Smooth muscle cell (in vitro differentiated cells): ENCODE results near the gene RSPH4A. TPM values are rescaled to one million over a fixed set of nuclear protein-coding genes. Genes with fewer than 3 reads are reported as not detected.

ENCODE experiments used
- DNase-seq: peaks from one replicate; lab custom pipeline; 2025; ENCODE audit not compliant: unreplicated experiment; lab: John Stamatoyannopoulos, UW
- H2AFZ ChIP-seq: fragments of 200-600 bp; sonication (generic); 2 replicates; pipeline ENCODE4 v1.6.0; 2016; ENCODE audit warnings: antibody characterized with exemption, low read depth, mild to moderate bottlenecking
- H3F3A ChIP-seq: fragments of 200-600 bp; sonication (generic); 2 replicates; pipeline ENCODE4 v1.6.0; 2017; ENCODE audit warnings: antibody characterized with exemption, low read depth
- H3K27ac ChIP-seq: fragments of 200-600 bp; sonication (generic); 2 replicates; pipeline ENCODE4 v1.5.1; 2016; ENCODE audit warnings: low read depth, mild to moderate bottlenecking
- H3K27me3 ChIP-seq: fragments of 200-600 bp; sonication (generic); 2 replicates; pipeline ENCODE4 v1.6.1; 2016; ENCODE audit warnings: low read depth, mild to moderate bottlenecking
- H3K36me3 ChIP-seq: fragments of 200-600 bp; sonication (generic); 2 replicates; pipeline ENCODE4 v1.5.1; 2016; ENCODE audit warnings: low read depth
- H3K4me1 ChIP-seq: fragments of 200-600 bp; sonication (generic); 2 replicates; pipeline ENCODE4 v1.5.1; 2016; ENCODE audit warnings: low read depth
- H3K4me2 ChIP-seq: fragments of 200-600 bp; sonication (generic); 2 replicates; pipeline ENCODE4 v1.6.0; 2016; ENCODE audit warnings: mild to moderate bottlenecking
- H3K4me3 ChIP-seq: fragments of 200-600 bp; sonication (generic); 2 replicates; pipeline ENCODE4 v1.5.1; 2016; ENCODE audit warnings: mild to moderate bottlenecking
- H3K79me2 ChIP-seq: fragments of 200-600 bp; sonication (generic); 2 replicates; pipeline ENCODE4 v1.6.0; 2016; ENCODE audit warnings: low read depth, mild to moderate bottlenecking
- H3K9ac ChIP-seq: fragments of 200-600 bp; sonication (generic); 2 replicates; pipeline ENCODE4 v1.6.0; 2016; ENCODE audit warnings: low read depth
- H3K9me3 ChIP-seq: fragments of 200-600 bp; sonication (generic); replicated peaks from 2 replicates; pipeline ENCODE4 v1.5.1; 2016; ENCODE audit warnings: low read depth
- H4K20me1 ChIP-seq: fragments of 200-600 bp; sonication (generic); 2 replicates; pipeline ENCODE4 v1.6.0; 2016; ENCODE audit warnings: low read depth
- CTCF ChIP-seq: fragments of 200-600 bp; sonication (generic); IDR thresholded peaks from 2 replicates; pipeline ENCODE4 v1.5.1; 2017; ENCODE audit warnings: borderline replicate concordance, mild to moderate bottlenecking, antibody characterized with exemption; ENCODE audit not compliant: insufficient read depth, poor library complexity, severe bottlenecking
- WGBS: methylation state at CpG from one replicate; pipeline ENCODE4 v1.1.7; 2016; ENCODE audit warnings: low lambda C conversion rate; 5-methylcytosine and 5-hydroxymethylcytosine counted together
- polyA plus RNA-seq: library from polyadenylated mRNA; unstranded; fragments of >200 nt; fragmentation: Nextera tagmentation; extraction: Ambion mirVana; gene quantifications from 2 replicates; pipeline ENCODE4 v1.2.1, GENCODE V29; 2016
- total RNA-seq: library from RNA; depleted of rRNA; stranded (reverse); fragments of >200 nt; gene quantifications from 2 replicates; pipeline ENCODE4 v1.2.3, GENCODE V29; 2014

Gene RSPH4A
- total and polyA plus RNA-seq, 2 experiments from 2014 or later, result 0.22 TPM; not detected in 1

DNA sequence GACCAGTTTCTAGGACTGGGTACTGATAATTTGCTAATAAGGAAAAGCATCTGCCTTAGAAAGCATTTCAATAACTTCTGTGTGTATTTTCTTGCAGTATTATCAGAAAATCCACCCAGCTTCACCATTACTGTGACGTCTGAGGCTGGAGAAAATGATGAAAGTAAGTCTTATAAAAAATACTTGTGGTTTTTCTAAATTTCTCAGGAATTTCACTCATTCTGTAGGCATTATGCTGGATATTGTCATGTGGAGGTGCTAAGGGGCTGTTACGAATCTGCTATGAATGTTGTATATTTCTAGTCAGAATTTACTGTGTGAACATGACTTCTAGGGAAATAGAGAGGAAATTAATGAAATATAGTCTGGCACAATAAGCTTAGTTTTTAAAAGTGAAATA, 36.1 kb upstream of the RSPH4A start:
- Histone ChIP-seq H3K9ac (no peak overlapping the region), H3K27ac (peak overlapping the region; percentile 71), H3K4me1 (no peaks in the 10 kb centered on the region), H2AFZ (no peak overlapping the region), H3K79me2 (peaks cover 91% of the 10 kb centered on the region), H3K4me3 (no peak overlapping the region), H3K27me3 (no peaks in the 10 kb centered on the region), H3K36me3 (peaks cover 21% of the 10 kb centered on the region), H3K4me2 (peak overlapping the region; percentile 39), H3F3A (no peaks in the 10 kb centered on the region), H3K9me3 (no peaks in the 10 kb centered on the region), H4K20me1 (peaks cover 62% of the 10 kb centered on the region)
- TF ChIP-seq CTCF, result no peak
- no peak for DNase-seq
- 37% methylated on average over 2 of the region's 2 CpGs for WGBS

DNA sequence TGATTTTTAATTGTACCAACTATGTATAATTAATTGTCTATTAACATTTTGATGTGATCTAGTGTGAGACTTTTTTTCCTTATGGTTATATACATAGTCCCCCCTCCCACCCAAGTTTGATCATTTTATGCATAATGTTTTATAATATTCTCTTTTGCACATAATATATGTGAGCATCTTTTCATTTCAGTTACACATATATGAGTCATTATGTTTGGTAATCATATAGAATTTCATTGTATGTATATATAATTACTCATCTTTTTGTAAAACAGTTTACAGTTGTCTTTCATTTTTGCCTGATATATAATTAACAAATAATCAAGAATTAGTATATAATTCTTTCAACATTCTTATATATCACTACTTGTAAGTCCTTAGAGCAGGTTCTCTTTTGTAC, 30.0 kb upstream of the RSPH4A start:
- Histone ChIP-seq H4K20me1 (peaks cover 35% of the 10 kb centered on the region), H3K27me3 (no peaks in the 10 kb centered on the region), H3K4me3 (no peak overlapping the region), H3K9me3 (no peaks in the 10 kb centered on the region), H3K4me2 (no peak overlapping the region), H2AFZ (no peak overlapping the region), H3K27ac (no peak overlapping the region), H3K36me3 (peaks cover 40% of the 10 kb centered on the region), H3F3A (no peaks in the 10 kb centered on the region), H3K4me1 (no peaks in the 10 kb centered on the region), H3K9ac (no peak overlapping the region), H3K79me2 (peaks cover 50% of the 10 kb centered on the region)
- DNase-seq, result no peak
- TF ChIP-seq CTCF, result no peak

DNA sequence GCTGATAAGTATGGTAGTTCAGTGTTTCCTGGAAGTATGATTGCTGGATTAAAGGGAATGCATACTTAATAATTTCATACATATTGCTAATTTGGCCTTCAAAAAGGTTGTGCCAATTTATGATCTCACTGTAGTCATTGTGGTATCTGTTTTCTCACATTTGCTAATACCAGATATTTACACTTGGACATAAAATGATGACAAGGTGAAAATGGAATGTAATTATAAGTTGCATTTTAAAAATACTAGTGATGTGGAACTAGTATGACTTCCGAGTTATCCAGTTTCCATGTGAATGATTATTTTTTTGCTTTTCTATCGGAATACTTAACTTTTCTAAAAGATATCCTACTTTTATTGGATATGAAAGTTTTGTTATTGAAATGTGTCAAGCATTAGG, 29.5 kb upstream of the RSPH4A start:
- no peak overlapping the region for H3K4me2 ChIP-seq
- no peaks in the 10 kb centered on the region for H3F3A ChIP-seq
- H3K36me3 ChIP-seq, result peaks cover 42% of the 10 kb centered on the region
- no peak overlapping the region for H3K9ac ChIP-seq
- TF ChIP-seq CTCF, result no peak
- H3K27ac ChIP-seq, result no peak overlapping the region
- H4K20me1 ChIP-seq, result peaks cover 35% of the 10 kb centered on the region
- H3K9me3 ChIP-seq, result no peaks in the 10 kb centered on the region
- H2AFZ ChIP-seq, result no peak overlapping the region
- H3K4me3 ChIP-seq, result no peak overlapping the region
- DNase-seq, result no peak
- H3K79me2 ChIP-seq, result peaks cover 46% of the 10 kb centered on the region
- WGBS, result 97% methylated on average over 2 of the region's 2 CpGs
- H3K27me3 ChIP-seq, result no peaks in the 10 kb centered on the region
- H3K4me1 ChIP-seq, result no peaks in the 10 kb centered on the region

DNA sequence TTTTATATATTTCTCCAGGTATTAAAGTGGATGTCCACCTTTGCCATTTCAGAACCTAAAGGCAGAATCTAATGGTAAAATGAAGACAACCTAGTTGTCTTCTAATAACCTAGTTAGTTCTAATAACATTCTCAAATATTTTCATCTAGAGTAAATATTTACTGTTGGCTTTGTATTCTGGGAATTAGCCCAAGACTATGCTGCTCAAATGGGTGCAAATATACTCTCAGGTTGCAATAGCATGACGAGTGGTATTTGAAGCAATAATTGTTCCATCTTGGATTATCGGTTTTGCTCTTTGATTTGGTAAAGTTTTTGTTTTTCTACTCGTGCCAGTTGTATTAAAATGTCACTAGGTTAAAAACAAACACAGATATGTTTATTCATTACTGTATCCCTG, 21.0 kb upstream of the RSPH4A start:
- no peak overlapping the region for H3K4me2 ChIP-seq
- H3K27me3 ChIP-seq, result no peaks in the 10 kb centered on the region
- H3F3A ChIP-seq, result no peaks in the 10 kb centered on the region
- no peaks in the 10 kb centered on the region for H3K4me1 ChIP-seq
- DNase-seq, result no peak
- H3K9me3 ChIP-seq, result no peaks in the 10 kb centered on the region
- peaks cover 31% of the 10 kb centered on the region for H3K36me3 ChIP-seq
- 96% methylated on average over 3 of the region's 3 CpGs for WGBS
- no peak for TF ChIP-seq CTCF
- no peak overlapping the region for H3K27ac ChIP-seq
- no peak overlapping the region for H3K4me3 ChIP-seq
- H2AFZ ChIP-seq, result no peak overlapping the region
- H3K79me2 ChIP-seq, result no peaks in the 10 kb centered on the region
- no peaks in the 10 kb centered on the region for H4K20me1 ChIP-seq
- no peak overlapping the region for H3K9ac ChIP-seq
